Bone marrow (tissue), 2 donors: ENCODE results near the gene RENBP.

Experiments used
- DNase-seq, 2 donors: peaks; one replicate each; lab custom pipeline; 2025; lab: John Stamatoyannopoulos, UW

RENBP gene

DNA sequence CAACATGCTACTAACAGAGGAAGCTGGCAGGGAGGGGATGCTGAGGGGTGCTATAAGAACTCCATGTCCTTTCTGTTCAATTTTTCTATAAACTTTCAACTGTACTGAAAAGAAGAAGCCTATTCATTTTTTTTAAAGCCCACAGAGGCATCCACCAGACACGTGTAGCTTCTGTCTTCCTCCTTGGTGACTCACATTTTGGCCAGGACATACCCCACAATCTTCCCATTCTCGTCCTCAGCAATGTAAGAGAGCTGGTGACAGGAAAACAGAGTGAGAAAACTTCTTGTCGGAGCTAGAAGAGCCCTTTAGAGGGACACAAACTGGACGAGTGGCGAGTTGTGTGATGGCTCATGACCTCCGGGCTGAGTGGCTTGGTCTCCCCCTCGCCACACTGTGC lies 10.7 kb downstream of the RENBP start:
- DNase-seq = peak in 1 of 2 donors; percentile 27

GRCh38 chrX:153932220-153932915 lies 12.1 kb downstream of the RENBP start:
- no peak for DNase-seq

GRCh38 chrX:153931748-153932147 lies 12.7 kb downstream of the RENBP start:
- DNase-seq = no peak

- no peak for DNase-seq
These were observed 13.3 kb downstream of the RENBP start for GRCh38 chrX:153931151-153931550.

DNA sequence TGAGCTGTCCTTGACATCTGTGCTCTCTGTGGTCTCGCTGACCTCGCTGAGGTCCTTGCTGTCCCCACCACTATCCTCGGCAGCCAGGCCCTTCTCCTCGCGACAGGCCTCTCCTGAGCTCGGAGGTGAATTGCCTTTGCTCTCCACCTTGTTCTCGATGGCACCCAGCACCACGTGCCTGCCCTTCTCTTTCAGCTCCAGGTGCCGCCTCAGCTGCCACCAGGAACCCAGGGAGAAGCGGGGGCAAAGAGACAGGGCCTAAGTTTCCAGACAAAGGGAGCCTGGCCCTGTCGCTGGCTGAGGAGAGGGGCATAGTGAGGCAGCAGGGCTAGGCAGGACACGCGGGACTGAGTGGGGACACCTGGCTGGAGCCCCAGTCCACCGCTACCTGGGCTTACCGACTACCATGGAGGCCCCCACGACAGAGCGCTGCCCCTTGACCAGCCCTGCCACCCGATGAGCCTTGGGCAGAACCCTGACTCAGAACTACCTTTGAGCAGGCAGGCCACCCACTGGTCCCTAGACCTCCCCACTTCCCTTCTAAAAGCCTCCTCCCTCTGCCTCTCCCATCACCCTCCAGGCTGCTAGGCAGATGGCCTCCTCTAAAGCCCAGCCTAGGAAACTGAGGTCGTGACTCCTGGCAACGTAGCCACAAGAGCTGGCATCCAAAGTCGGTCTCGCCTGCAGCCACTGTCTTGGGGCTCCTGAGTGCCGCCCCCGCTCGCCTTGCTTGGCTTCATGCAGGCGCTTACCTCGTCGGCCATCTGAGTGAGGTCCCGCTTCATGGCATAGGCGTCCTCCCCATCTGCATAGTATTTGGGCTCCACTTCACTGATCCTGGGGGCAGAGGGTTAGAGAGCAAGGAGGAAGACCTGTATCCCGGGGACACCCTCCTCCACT lies 14.2 kb downstream of the RENBP start:
- DNase-seq = no peak

DNA sequence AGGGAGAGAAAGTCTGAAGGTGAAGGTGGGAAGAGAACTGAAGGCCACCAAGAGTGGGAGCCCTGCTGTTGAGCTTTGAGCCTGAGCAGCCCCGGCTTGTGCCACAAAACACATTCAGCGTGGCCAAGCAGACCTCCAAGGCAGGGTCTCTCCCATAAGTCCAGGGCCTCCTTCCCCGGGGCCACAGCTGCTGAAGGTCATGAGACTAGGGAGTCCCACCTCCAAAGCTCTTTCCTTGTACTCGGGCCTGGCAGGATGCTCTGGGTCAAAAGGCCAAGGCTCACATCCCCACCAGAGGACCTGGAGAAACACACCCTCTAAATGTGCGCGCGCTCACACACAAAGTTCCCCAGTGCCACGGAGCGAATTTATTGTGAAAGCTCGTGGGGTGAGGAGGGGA lies 14.9 kb downstream of the RENBP start:
- no peak for DNase-seq

DNA sequence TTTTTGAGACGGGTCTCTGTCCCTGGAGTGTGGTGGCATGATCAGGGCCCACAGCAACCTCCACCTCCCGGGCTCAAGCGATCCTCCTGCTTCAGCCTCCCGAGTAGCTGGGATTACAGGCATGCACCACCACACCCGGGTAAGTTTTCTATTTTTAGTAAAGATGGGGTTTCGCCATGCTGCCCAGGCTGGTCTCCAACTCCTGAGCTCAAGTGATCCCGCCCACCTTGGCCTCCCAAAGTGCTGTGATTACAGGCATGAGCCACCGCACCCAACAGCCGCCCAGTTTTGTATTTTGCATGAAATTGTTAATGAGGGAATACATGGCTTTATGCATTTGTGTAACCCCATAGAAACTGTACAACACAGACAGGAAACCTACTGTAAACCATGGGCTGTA lies 15.6 kb downstream of the RENBP start:
- DNase-seq = no peak

DNA sequence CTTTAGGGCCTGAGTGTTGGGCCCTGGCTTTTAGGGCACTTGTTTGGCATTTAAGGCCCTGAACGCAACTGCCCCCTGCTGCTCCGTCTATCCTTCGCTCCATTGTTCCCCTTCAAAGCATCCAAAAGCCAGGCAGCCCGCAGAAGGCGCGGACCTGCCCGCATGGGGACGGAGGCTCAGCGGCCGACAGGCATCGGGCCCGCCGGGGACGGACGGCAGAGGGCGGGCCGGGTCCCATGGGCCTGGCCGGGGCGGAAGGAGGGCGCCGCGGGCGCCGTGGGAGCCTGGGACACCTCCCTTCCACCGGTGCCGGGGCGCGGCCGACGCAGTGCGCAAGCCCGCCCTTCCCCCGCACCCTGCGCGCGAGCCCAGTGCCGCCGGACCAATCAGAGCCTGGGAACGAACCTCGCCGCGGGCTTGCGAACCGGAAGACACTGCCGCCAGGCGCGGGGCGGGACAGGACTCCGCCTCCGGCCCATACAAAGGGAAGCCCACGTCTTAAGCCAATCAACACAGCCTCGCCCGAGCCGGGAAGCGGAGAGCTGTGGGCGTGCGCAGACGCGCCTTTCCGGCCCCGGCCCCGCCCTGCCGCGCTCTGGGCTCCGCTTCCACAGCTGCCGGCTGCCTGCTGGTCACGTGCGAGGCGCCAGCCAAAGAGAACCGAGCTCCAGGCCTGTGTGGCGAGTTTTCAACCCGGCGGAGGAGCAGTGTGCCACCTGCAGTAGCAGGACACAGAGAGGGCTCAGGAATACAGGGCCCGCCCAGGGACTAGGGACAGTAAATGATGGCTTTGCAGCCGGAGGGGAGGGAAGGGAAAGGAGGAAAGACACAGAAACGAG lies 16.3 kb downstream of the RENBP start:
- peak; percentile 52 to 88 for DNase-seq

- no peak for DNase-seq
These were observed 16.8 kb downstream of the RENBP start for GRCh38 chrX:153927672-153927921.

DNA sequence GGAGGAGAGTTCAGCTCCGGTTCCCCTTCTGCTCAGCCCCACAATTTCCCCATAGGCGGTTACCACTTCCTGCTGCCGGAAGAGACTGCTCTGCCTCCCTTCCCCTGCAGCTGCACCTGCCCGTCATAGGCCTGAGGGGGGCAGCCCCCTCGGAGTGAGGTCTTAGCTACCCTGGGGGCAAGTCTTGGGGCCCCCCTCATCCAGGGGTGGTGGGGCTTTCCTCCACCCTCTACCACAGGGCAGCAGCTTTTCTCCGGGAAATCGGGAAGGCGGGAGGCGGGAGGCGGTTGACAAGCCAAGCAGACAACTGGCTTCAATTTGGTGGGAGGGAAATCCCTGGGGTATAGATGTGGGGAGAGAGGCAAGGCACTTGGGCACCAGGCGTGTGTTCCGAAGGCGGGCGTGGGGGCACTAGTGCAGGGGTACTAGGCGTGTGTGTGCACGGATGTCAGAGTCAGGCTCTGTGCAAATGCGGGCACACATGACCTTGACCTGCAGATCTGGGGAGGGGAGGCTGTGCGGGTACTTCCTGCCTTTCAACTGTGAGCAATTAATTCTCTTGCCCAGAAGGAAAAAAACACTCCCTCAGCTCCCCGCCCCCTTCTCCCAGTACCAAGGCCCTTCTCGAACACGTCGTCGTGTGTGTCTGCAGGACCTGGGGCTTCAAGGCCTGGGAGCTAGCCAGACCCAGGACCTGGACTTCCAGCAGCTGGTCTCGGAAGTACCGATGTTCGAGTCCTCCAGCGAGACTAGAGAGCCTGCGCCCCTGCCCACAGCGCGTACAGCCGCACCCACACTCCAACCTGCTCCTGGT lies 17.4 kb downstream of the RENBP start:
- DNase-seq = peak; percentile 26 to 85

DNA sequence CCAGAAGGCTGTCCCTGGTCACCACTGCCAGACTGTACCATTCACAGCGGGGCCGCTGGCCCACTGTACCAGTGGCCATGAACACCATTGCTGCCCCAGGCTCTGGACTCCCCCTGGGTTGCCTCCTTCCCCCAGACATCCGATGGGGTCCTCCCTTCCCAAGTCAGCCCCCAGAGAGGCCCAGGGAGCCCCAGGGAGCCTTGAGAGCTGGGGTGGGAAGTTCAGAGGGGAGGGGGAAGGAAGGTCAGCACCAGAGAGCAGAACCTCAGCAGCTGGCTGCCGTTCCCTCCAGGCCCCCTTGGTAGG lies 17.9 kb downstream of the RENBP start:
- DNase-seq = no peak

DNA sequence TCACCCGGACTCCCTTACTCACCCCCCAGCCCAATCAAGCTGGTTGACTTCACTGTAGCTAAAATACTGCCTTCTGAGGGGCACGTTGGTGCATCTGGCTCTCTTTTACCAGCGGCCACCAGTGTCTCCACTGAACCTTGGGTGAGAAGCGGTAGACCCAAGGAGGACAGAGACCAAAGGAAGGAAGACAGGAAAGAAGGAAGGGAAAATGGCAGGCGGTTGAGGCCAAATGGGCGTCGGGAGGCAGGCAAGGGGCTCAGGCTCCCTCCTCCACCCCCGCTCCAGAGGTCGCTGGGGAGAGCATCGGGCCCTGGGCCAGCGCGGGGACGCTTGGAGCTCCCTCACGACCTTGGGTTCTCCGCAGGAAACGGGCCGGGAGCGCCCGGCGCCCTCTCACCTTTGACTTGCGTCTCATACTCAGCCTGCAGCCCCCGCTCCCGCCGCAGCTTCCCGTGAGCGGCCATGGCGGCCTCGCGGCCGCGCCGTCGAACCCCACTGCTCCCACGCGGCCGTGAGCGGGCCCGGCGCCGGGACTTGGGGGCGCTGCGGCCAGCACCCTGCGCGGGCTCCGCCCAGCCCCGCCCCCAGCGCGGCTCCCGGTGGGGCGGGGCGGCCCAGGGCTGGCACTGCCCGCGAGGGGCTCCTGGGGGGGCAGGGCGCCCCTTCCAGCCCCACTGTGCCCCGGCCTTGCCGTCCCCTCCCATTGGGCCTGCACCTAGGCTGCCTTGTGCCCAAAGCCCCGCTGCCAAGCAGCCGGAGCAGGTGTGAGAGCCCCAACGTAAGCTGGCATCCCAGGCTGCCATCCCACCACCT lies 18.5 kb downstream of the RENBP start, which contains the start of gene ARHGAP4:
Gene ARHGAP4 (minus strand): TSS at position 526 of the 813 bp plus-strand sequence. CDS start 62 bp downstream, at position 464.
- DNase-seq = no peak

GRCh38 chrX:153925387-153925738 lies 19.1 kb downstream of the RENBP start:
- DNase-seq = no peak

DNA sequence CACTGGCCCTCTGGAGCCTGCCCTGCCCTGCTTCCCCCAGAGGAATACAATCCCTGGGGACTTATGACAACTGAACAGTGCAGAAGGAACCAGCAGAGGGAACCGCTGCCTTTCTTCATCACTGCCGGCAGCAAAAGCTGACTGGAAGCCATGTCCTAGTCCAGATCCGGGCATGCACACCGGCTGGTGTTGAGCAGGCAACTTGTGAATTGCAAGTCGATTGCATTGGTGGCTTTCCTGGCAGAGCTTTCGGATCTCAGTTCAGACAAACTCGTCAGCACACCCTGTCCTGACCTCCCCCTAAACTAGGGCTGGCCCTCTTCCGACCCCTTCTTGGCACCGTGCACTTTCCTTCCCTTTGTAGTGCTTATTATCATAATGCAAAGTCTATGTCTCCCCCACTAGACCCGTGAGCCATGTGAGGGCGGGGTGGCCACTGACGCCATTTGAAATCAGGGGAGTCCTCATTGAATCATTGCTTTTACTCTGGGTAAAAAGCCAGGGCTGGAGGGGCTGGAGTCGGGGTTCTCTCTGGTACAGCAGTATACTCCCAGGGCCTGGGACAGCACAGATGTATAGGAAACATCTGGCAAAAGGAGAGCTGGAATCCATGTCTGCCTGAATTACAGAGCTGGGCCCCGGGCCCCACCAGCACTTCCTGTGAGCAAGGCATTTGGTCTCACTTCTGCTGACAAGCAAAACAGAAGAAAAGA lies 20.1 kb downstream of the RENBP start:
- DNase-seq = peak in 1 of 2 donors; percentile 35

- no peak for DNase-seq
These were observed 21.2 kb downstream of the RENBP start for GRCh38 chrX:153922932-153923857.

GRCh38 chrX:153921511-153922446 lies 22.7 kb downstream of the RENBP start:
- no peak for DNase-seq

- no peak for DNase-seq
These were observed 23.4 kb downstream of the RENBP start for GRCh38 chrX:153921070-153921469.

- no peak for DNase-seq
These were observed 23.9 kb downstream of the RENBP start for GRCh38 chrX:153920546-153920945.
